Measurements from ENCODE around the gene RB1.
A peak's percentile ranks its signal among the peaks of the same experiment; 100 is the strongest.
"Not testable (repeated sequence)": the region's sequence is repeated elsewhere in the genome, so short reads cannot be mapped to it uniquely, and the experiment has no call there.

RB1 gene

GRCh38 chr13:48334534-48335127, 31.1 kb downstream of the RB1 start:
- Histone ChIP-seq H3K4me3 (no peak overlapping the region), H3K27ac (peak overlapping the region in 2 of 21 experiments; percentile 27 to 55)

GRCh38 chr13:48339198-48339597, 35.6 kb downstream of the RB1 start:
- not testable (repeated sequence) for H3K4me3 ChIP-seq, H3K27ac ChIP-seq

- Histone ChIP-seq H3K4me3 (no peak overlapping the region), H3K27ac (no peak overlapping the region)
These were observed 40.7 kb downstream of the RB1 start for GRCh38 chr13:48344264-48344663.

DNA sequence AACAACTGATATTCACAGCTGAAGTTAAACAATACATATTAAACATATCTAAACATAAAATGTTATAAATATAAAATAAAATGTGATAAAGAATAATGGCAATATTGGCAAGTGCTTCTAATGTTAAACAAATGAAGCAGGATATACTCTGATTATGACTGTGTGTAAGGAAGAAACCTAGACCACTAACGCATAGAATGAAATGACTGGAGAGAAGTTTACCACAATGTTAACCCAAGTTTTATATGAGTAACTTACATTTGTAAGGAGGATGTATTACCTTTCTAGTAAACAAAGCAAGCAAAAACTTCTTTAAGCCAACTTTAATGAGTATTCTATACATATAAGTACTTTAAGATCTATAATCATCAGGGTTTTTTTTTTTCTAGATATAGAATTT, 43.0 kb downstream of the RB1 start:
- H3K4me3 ChIP-seq, result no peak overlapping the region
- no peak overlapping the region for H3K27ac ChIP-seq

GRCh38 chr13:48349525-48349924, 46.0 kb downstream of the RB1 start:
- H3K4me3 ChIP-seq, result no peak overlapping the region
- H3K27ac ChIP-seq, result no peak overlapping the region

GRCh38 chr13:48353590-48353989, 50.0 kb downstream of the RB1 start:
- Histone ChIP-seq H3K27ac (no peak overlapping the region), H3K4me3 (no peak overlapping the region)

GRCh38 chr13:48355524-48355923, 52.0 kb downstream of the RB1 start:
- not testable (repeated sequence) for H3K4me3 ChIP-seq, H3K27ac ChIP-seq

GRCh38 chr13:48356750-48357149, 53.2 kb downstream of the RB1 start:
- H3K27ac ChIP-seq, result no peak overlapping the region

DNA sequence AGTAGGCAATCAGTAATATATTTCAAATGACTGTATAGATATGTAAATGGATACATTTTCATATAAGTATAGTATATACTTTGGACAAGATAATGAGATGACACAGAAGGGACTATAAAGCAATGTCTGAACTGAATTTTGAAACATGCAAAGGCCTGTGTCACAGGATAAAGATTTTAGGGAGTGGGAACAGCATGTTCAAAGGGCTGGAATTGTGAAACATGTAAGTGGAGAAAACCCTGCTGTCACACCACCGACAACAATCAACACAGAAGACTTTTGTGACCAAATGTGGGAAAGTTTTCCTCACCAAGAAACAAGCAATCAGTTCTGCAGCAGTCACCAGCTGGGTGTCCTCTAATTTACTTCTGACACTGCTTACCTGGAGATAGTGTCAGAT, 66.4 kb downstream of the RB1 start:
- no peak overlapping the region for H3K27ac ChIP-seq
- no peak overlapping the region for H3K4me3 ChIP-seq

More at GRCh38 chr13:48356750-48357149, 53.2 kb downstream of the RB1 start:
- H3K4me3 ChIP-seq, result no peak overlapping the region

DNA sequence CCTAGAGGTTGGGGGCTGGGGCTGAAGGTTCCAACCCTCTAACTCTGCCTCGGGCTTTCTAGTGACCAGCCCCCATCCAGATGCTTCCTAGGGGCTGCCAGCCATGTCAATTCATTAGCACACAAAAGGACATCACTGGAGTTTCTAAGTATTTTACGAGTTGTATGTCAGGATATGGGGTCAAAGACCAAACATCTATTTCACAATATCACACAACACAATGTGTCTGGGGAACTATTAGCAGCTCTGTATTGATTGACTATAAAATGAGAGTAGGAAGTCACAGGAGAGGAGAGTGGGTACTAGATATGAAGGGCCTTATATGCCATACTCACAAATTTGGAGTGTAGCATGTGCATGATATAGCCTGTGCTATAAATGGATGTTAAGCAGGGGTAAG, 67.3 kb downstream of the RB1 start:
- no peak overlapping the region for H3K27ac ChIP-seq
- no peak overlapping the region for H3K4me3 ChIP-seq

DNA sequence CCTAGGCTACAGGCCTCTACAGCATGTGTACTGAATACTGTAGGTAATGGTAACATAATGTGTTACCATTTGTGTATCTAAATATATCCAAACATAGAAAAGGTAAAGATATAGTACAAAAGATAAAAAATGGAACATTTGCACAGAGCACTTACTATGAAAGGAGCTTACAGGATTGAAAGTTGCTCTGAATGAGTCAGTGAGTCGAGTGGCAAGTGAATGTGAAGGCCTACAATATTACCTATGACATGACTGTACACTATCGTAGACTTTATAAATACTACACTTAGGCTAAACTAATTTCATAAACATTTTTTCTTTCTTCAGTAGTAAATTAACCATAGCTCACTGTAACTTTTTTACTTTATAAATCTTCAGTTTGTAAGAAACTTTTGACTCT, 74.3 kb downstream of the RB1 start:
- Histone ChIP-seq H3K27ac (no peak overlapping the region), H3K4me3 (no peak overlapping the region)

- no peak overlapping the region for H3K27ac ChIP-seq
- no peak overlapping the region for H3K4me3 ChIP-seq
These were observed 77.0 kb downstream of the RB1 start for GRCh38 chr13:48380581-48380980.

DNA sequence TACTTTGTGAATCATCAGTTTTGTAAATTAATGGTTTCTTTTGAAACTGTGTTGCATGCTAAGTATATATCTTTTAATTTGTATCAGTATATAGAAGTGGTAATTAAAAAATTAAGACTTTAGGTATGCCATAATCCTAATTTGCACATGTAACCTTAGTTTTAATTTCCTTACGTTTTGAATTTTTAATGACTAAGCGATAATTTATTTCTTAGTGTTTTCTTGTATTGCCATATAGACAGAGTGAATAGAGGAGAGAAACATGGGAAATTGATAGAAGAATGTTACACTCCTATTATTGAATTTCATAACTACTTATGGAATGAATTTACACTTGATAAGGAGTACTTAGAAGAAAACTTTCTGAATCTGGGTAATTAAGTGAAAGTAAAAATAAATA, 79.8 kb downstream of the RB1 start:
- H3K4me3 ChIP-seq, result no peak overlapping the region
- no peak overlapping the region for H3K27ac ChIP-seq

DNA sequence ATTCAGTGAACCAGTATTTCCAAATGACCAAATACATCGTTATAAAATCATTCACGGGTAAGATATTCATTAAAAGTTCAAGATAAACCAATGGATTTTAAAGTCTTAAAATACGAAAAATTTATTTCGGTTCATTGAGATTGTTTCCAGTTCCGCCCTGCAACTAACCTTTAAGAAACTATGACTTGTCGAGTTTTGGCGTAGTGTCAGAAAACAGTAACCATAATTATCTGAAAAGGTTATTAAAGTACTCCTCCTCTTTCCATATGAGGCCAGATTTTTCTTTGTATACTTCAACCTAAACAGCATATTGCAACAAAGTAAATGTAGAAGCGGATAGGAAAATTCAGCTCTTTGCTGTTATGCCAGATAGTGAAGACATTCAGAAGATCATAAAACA, 83.3 kb downstream of the RB1 start:
- H3K27ac ChIP-seq, result no peak overlapping the region

DNA sequence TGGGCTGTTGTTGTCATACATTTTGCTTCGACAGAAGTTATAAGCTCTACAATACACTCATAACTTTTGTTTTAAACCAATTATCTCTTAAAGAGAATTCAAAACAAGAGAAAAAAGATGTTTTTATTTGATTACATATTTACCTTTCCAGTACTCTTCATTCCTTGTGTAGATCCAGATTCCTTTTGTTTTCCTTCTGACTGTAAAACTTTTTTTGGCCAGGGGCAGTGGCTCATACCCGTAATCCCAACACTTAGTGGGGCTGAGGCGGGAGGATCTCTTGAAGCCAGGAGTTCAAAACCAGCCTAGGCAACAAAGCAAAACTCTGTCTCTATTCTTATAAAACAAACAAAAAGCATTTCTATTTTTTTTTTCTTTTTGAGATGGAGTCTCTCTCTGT, 87.7 kb downstream of the RB1 start:
- Histone ChIP-seq H3K27ac (no peak overlapping the region), H3K4me3 (no peak overlapping the region)

More for the DNA sequence above, 83.3 kb downstream of the RB1 start:
- H3K4me3 ChIP-seq, result no peak overlapping the region

DNA sequence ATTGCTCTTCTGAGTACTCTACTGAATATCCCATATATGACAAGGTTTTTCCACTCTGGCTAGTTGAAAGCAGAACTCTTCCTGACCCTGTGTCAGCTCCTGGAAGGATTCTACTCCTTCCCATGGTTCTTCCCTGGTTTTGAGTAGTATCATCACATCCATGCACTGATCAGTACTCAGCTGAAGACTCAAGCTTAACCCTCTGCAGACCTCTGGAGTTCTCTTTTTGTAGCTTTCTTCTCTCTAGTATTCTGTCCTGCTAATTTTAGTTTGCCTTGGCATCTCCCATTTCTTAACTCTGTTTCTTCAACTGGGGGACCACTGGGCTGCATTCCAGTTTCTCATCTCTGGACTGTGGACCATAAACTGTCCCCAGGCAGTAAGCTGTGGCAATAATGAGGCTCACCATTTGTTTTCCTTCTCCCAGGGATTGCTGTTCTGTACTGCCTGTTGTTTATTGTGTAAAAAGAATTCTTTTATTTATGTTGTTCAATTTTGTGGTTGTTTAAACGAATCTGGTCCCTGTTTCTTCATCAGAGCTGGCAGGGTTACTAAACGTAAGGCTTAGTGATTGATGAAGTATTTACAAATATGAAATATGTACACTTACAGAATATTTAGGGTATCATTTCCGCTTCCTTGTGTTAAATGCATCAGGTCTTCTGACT, 89.6 kb downstream of the RB1 start:
- peak overlapping the region in 1 of 21 experiments; percentile 34 for H3K27ac ChIP-seq

GRCh38 chr13:48393698-48394085, 90.1 kb downstream of the RB1 start:
- peak overlapping the region in 1 of 21 experiments; percentile 57 for H3K27ac ChIP-seq
- H3K4me3 ChIP-seq, result no peak overlapping the region

More for the DNA sequence above, 89.6 kb downstream of the RB1 start:
- no peak overlapping the region for H3K4me3 ChIP-seq

DNA sequence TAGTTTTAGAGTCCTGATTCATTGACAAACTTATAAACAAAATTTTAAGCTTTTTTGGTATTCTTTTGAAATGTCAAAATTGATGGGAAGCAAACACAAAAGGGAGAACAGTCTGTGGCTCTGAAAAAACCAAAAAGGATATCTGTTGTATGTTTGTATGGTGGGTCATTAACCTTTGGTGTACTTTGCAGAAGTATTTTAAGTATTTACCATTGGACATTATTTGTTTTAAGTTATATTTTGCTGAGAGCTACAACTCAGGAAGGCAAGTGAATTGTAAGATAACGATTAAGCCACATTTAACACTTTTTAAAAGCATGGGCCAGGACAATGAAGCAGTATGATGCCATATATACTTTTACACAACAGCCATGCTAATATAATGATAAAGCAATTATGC, 94.2 kb downstream of the RB1 start:
- peak overlapping the region in 9 of 21 experiments; percentile 19 to 95 (median 43) for H3K27ac ChIP-seq
- H3K4me3 ChIP-seq, result no peak overlapping the region

- H3K27ac ChIP-seq, result peak overlapping the region in 14 of 21 experiments; percentile 18 to 95 (median 54)
- H3K4me3 ChIP-seq, result no peak overlapping the region
These were observed 95.0 kb downstream of the RB1 start for GRCh38 chr13:48398450-48399095.

DNA sequence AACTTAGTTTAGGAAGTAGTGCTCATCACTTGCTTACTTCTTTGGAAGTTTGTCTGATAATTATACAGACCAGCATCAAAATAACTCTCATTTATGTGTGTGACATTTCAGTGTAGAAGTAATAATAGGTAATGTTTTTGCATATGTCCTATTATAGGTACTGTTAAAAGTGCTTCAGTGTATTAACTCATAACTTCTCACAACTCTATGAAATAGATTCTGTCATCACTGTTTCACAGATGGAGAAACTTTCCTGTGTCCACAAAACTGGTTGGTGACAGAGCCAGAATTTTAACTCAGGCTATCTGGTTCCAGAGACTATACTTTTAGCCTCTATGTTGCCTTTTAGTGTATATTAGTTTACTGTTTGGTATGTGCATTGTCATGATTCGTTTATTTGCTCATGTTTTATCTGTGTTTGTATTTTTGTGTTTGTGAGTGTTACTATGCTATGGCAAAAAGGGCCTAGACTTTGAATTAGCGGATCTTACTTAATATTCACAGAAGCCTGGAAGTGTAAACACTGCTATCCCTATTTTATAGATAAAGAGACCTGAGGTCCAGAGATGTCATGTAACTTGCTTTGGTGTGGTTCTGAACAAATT, 96.6 kb downstream of the RB1 start:
- Histone ChIP-seq H3K27ac (peak overlapping the region in 19 of 21 experiments; percentile 35 to 95 (median 72)), H3K4me3 (no peak overlapping the region)

DNA sequence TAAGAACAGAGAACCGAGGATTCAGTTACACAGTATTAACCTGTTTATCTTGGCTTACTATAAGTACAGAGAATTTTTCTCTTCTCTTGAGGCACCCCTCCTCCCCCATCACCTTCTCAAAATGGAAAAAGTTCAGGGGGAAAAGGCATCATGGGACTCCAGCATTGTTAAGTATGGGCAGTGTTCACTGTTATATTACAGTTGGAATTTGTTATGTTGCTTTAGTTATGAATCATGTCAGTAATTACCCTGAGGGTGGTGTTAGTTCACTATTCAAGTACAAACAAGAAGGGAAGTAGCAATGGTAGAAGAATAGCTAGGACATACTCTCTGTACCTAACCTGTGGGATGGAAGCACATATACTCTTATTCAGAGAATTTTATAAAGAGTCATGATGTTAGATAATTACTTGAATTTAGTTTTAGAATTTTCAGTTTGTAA, 97.3 kb downstream of the RB1 start:
- peak overlapping the region in 20 of 21 experiments; percentile 35 to 95 (median 72) for H3K27ac ChIP-seq

More for the DNA sequence above, 97.3 kb downstream of the RB1 start:
- no peak overlapping the region for H3K4me3 ChIP-seq
